Fibroblast of villous mesenchyme (primary cell): ENCODE measurements around the gene CGNL1. TPM values are rescaled to one million over a fixed set of nuclear protein-coding genes. Genes with fewer than 3 reads are reported as not detected.

Source experiments
- DNase-seq: peaks from one replicate; pipeline ENCODE4 v3.0.0-alpha.2; 2010; ENCODE audit warnings: low read depth
- H3K4me3 ChIP-seq: 2 replicates; pipeline ENCODE4 v1.5.1; 2011; ENCODE audit warnings: low read depth, mild to moderate bottlenecking, low read length
- CTCF ChIP-seq: IDR thresholded peaks from 2 replicates; pipeline ENCODE4 v1.5.1; 2012; ENCODE audit warnings: low read depth, mild to moderate bottlenecking, low read length; ENCODE audit not compliant: insufficient read depth
- total RNA-seq: library from RNA; depleted of rRNA; stranded (reverse); fragments of >200 nt; gene quantifications from 2 replicates; pipeline ENCODE4 v1.2.3, GENCODE V29; 2012

CGNL1 gene
- total RNA-seq, 1 donor = 0.43 TPM

- no peak overlapping the region for H3K4me3 ChIP-seq
- no peak for DNase-seq
- TF ChIP-seq CTCF = no peak
Measured at GRCh38 chr15:57495041-57495440, 118.7 kb downstream of the CGNL1 start.

GRCh38 chr15:57495554-57496165 is 119.4 kb downstream of the CGNL1 start:
- TF ChIP-seq CTCF = no peak

GRCh38 chr15:57496594-57496945 is 120.3 kb downstream of the CGNL1 start:
- H3K4me3 ChIP-seq = no peak overlapping the region
- no peak for DNase-seq
- TF ChIP-seq CTCF = no peak

More at GRCh38 chr15:57495554-57496165, 119.4 kb downstream of the CGNL1 start:
- no peak overlapping the region for H3K4me3 ChIP-seq
- DNase-seq = peak; percentile 39

- DNase-seq = no peak
- H3K4me3 ChIP-seq = no peak overlapping the region
- no peak for TF ChIP-seq CTCF
Measured at GRCh38 chr15:57496946-57497869, 120.9 kb downstream of the CGNL1 start.

- DNase-seq = no peak
- no peak overlapping the region for H3K4me3 ChIP-seq
- no peak for TF ChIP-seq CTCF
Measured at GRCh38 chr15:57500256-57500655, 124.0 kb downstream of the CGNL1 start.

GRCh38 chr15:57500979-57501576 is 124.8 kb downstream of the CGNL1 start:
- no peak for TF ChIP-seq CTCF
- no peak overlapping the region for H3K4me3 ChIP-seq
- DNase-seq = no peak
